Astrocyte (in vitro differentiated cells and primary cell): ENCODE measurements around the gene SDK1.

Experiments
- EZH2 ChIP-seq: IDR thresholded peaks from 2 replicates; pipeline ENCODE4 v1.6.1; 2012; ENCODE audit warnings: mild to moderate bottlenecking, low read length, inconsistent platforms; ENCODE audit not compliant: insufficient read depth
- TF ChIP-seq, protein P1 (sequence below): IDR thresholded peaks from 2 replicates; pipeline ENCODE4 v1.5.1; 2011; ENCODE audit warnings: low read depth, mild to moderate bottlenecking, inconsistent platforms, low read length, moderate library complexity; ENCODE audit not compliant: insufficient read depth

DNA sequence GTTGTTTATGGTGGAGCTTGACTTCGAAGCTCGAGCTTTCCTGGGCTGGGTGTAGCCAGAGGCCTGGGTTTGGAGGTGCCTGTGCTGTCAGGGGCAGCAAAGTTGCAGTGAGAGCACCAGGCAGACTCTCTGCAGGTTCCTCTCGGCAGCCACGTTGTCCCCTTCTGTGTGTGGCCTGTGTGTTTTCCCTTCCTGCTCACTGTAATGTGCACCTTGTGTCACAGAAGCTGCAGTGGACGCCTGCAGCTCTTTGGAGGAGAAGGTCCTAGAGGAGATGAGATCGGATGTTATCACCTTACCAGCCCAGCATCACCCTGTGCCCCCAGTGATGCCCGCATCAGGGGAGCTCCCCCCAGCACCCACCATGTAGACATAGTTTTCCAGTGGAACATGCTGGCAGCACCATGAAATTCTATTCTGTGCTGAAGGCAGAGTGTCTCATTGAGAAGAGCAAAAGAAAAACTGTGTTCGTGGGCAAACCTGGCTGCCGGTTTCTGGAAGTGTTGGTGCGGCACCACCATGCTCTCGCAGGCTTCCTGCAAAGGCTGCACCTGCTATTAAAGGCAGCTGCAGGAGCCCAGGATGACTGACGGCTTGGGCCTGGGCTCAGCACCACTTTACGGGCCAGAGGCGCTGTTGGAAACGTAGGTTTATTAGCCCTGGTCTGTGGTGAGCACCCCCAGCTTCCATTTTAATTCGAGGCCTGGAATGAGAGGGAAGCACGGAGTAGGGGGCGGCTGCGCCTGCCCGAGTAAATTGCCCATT, 771.3 kb downstream of the SDK1 start:
- TF ChIP-seq, protein P1, sequence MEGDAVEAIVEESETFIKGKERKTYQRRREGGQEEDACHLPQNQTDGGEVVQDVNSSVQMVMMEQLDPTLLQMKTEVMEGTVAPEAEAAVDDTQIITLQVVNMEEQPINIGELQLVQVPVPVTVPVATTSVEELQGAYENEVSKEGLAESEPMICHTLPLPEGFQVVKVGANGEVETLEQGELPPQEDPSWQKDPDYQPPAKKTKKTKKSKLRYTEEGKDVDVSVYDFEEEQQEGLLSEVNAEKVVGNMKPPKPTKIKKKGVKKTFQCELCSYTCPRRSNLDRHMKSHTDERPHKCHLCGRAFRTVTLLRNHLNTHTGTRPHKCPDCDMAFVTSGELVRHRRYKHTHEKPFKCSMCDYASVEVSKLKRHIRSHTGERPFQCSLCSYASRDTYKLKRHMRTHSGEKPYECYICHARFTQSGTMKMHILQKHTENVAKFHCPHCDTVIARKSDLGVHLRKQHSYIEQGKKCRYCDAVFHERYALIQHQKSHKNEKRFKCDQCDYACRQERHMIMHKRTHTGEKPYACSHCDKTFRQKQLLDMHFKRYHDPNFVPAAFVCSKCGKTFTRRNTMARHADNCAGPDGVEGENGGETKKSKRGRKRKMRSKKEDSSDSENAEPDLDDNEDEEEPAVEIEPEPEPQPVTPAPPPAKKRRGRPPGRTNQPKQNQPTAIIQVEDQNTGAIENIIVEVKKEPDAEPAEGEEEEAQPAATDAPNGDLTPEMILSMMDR = no peak
- no peak for TF ChIP-seq EZH2
